ENCODE results near the gene GPI. TPM values are rescaled to one million over a fixed set of nuclear protein-coding genes. Genes with fewer than 3 reads are reported as not detected.

The GPI gene
- total RNA-seq, 2 experiments from 2014 or later: 111 to 218 TPM

DNA sequence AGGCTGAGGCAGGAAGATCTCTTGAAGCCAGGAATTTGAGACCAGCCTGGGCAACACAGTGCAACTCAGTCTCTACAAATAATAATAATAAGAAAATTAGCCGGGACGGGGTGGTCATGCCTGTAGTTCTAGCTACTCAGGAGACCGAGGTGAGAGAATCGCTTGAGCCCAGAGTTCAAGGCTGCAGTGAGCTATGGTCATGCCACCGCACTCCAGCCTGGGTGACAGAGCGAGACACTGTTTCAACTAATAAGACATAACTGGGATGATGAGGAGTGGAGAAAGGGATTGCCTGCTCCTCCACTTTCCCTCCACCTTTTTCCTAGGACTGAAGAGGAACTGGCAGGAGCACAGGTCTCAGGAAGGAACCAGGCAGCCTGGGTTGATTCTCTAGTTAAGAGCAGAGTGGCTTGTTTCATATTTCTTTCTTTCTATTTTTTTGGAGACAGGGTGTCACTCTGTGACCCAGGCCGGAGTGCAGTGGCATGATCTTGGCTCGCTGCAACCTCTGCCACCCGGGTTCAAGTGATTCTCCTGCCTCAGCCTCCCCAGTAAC is 4.6 kb upstream of the GPI start:
- Histone ChIP-seq H3K27ac (ENCODE audit: low read depth, low read length, poor library complexity, severe bottlenecking) (no peak overlapping the region), H3K9me3 (ENCODE audit: low read length) (no peaks in the 10 kb centered on the region), H3K4me3 (ENCODE audit: low read depth, low read length, poor library complexity, severe bottlenecking) (no peak overlapping the region), H3K9me2 (ENCODE audit: insufficient read depth, low read length) (no peaks in the 10 kb centered on the region), H2AFZ (ENCODE audit: low read length) (no peak overlapping the region), H3K4me1 (ENCODE audit: insufficient read depth, low read length, poor library complexity, severe bottlenecking) (peaks cover 18% of the 10 kb centered on the region), H3K79me2 (ENCODE audit: insufficient read depth, low read depth, low read length) (peaks cover 3% of the 10 kb centered on the region; the same call in 1 of the 2 replicates), H4K20me1 (ENCODE audit: insufficient read depth, low read length) (no peaks in the 10 kb centered on the region), H3K36me3 (ENCODE audit: insufficient read depth, low read length) (no peaks in the 10 kb centered on the region), H3K4me2 (ENCODE audit: low read length) (no peak overlapping the region)
- TF ChIP-seq, protein P1, sequence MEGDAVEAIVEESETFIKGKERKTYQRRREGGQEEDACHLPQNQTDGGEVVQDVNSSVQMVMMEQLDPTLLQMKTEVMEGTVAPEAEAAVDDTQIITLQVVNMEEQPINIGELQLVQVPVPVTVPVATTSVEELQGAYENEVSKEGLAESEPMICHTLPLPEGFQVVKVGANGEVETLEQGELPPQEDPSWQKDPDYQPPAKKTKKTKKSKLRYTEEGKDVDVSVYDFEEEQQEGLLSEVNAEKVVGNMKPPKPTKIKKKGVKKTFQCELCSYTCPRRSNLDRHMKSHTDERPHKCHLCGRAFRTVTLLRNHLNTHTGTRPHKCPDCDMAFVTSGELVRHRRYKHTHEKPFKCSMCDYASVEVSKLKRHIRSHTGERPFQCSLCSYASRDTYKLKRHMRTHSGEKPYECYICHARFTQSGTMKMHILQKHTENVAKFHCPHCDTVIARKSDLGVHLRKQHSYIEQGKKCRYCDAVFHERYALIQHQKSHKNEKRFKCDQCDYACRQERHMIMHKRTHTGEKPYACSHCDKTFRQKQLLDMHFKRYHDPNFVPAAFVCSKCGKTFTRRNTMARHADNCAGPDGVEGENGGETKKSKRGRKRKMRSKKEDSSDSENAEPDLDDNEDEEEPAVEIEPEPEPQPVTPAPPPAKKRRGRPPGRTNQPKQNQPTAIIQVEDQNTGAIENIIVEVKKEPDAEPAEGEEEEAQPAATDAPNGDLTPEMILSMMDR (conservative IDR thresholded peaks at IDR 0.05; ENCODE audit: low read length): no peak
- no peak for TF ChIP-seq EZH2phosphoT487 (IDR thresholded peaks at IDR 0.05; ENCODE audit: borderline replicate concordance, low read depth, low read length)
- ChIA-PET CTCF (ENCODE audit: unreplicated experiment) (no interaction called here), POLR2A (no interaction called here)
- BruUV-seq (replicated peaks): no TSS peak
- intact Hi-C loops (cut with micrococcal nuclease; ENCODE audit: unreplicated experiment): no loop called here
- no peak for DNase-seq (ENCODE audit: low spot score)

DNA sequence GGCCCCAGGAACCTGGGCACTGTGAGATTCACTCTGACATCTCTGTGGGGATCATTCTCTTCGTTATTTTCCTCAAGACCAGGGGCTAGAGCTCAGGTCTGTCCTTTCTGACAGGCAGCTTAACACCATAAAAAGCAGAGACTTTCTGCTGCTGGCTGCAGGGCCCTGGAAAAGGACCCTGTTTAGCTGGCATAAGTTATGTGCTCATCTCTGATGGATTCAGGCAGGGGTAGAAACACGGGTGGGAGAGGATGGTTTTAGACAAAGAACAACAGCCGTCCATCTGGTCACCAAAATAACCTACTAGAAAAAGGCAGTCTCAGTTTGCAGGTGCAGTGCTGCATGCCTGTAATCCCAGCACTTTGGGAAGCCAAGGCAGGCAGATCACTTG is 2.3 kb upstream of the GPI start:
- H2AFZ ChIP-seq (ENCODE audit: low read length): no peak overlapping the region
- ChIA-PET POLR2A (no interaction called here), CTCF (ENCODE audit: unreplicated experiment) (no interaction called here)
- H3K9me3 ChIP-seq (ENCODE audit: low read length): no peaks in the 10 kb centered on the region
- no peak overlapping the region for H3K4me3 ChIP-seq (ENCODE audit: low read depth, low read length, poor library complexity, severe bottlenecking)
- H3K79me2 ChIP-seq (ENCODE audit: insufficient read depth, low read depth, low read length): peaks cover 23% of the 10 kb centered on the region; the same call in 1 of the 2 replicates
- peaks cover 18% of the 10 kb centered on the region for H3K36me3 ChIP-seq (ENCODE audit: insufficient read depth, low read length)
- no peak overlapping the region for H3K4me2 ChIP-seq (ENCODE audit: low read length)
- no peak overlapping the region for H3K27ac ChIP-seq (ENCODE audit: low read depth, low read length, poor library complexity, severe bottlenecking)
- no peaks in the 10 kb centered on the region for H3K9me2 ChIP-seq (ENCODE audit: insufficient read depth, low read length)
- H4K20me1 ChIP-seq (ENCODE audit: insufficient read depth, low read length): 0 out of 2 replicates have a peak, but pooled peaks cover 12% of the 10 kb centered on the region
- DNase-seq (ENCODE audit: low spot score): no peak
- no peak for TF ChIP-seq EZH2phosphoT487 (IDR thresholded peaks at IDR 0.05; ENCODE audit: borderline replicate concordance, low read depth, low read length)
- TF ChIP-seq, protein P1 (conservative IDR thresholded peaks at IDR 0.05; ENCODE audit: low read length): no peak
- H3K4me1 ChIP-seq (ENCODE audit: insufficient read depth, low read length, poor library complexity, severe bottlenecking): peaks cover 30% of the 10 kb centered on the region
- intact Hi-C loops (cut with micrococcal nuclease; ENCODE audit: unreplicated experiment): no loop called here
- BruUV-seq (replicated peaks): no TSS peak

DNA sequence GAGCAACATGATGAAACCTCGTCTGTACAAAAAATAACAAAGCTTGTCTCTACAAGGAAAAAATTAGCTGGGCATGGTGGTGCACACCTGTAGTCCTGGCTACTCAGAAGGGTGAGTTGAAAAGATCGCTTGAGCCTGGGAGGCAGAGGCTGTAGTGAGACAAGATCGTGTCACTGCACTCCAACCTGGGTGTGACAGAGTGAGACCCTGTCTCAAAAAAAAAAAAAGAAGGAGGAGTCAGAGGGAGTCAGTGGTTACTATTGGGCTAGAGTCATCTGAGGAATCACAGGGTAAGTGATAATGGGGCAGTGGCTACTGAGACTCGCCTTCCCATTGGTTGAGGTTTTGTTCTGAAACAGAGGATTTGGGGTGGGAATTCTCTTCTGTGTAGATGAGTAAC is 1.9 kb upstream of the GPI start:
- H3K4me3 ChIP-seq (ENCODE audit: low read depth, low read length, poor library complexity, severe bottlenecking): no peak overlapping the region
- POLR2A ChIA-PET: no interaction called here
- H3K79me2 ChIP-seq (ENCODE audit: insufficient read depth, low read depth, low read length): peaks cover 23% of the 10 kb centered on the region; the same call in 1 of the 2 replicates
- CTCF ChIA-PET (ENCODE audit: unreplicated experiment): no interaction called here
- BruUV-seq (replicated peaks): no TSS peak
- no peak overlapping the region for H3K27ac ChIP-seq (ENCODE audit: low read depth, low read length, poor library complexity, severe bottlenecking)
- peaks cover 30% of the 10 kb centered on the region for H3K4me1 ChIP-seq (ENCODE audit: insufficient read depth, low read length, poor library complexity, severe bottlenecking)
- no peak overlapping the region for H3K4me2 ChIP-seq (ENCODE audit: low read length)
- H2AFZ ChIP-seq (ENCODE audit: low read length): no peak overlapping the region
- no peak for DNase-seq (ENCODE audit: low spot score)
- no peaks in the 10 kb centered on the region for H3K9me3 ChIP-seq (ENCODE audit: low read length)
- H4K20me1 ChIP-seq (ENCODE audit: insufficient read depth, low read length): 0 out of 2 replicates have a peak, but pooled peaks cover 12% of the 10 kb centered on the region
- peaks cover 22% of the 10 kb centered on the region for H3K36me3 ChIP-seq (ENCODE audit: insufficient read depth, low read length)
- H3K9me2 ChIP-seq (ENCODE audit: insufficient read depth, low read length): no peaks in the 10 kb centered on the region
- intact Hi-C loops (cut with micrococcal nuclease; ENCODE audit: unreplicated experiment): no loop called here
- TF ChIP-seq, protein P1 (conservative IDR thresholded peaks at IDR 0.05; ENCODE audit: low read length): no peak
- no peak for TF ChIP-seq EZH2phosphoT487 (IDR thresholded peaks at IDR 0.05; ENCODE audit: borderline replicate concordance, low read depth, low read length)

Measured in OCI-LY7 (cell line).